H1 (cell line): ENCODE data around the gene ENPEP. TPM values are rescaled to one million over a fixed set of nuclear protein-coding genes. Genes with fewer than 3 reads are reported as not detected.

Experiments used
- CTCF ChIA-PET: fragments of 300-600 bp; sonication (Branson Sonifier 250); formaldehyde crosslinking; loops from one replicate; lab custom pipeline; 2021; ENCODE audit not compliant: partially characterized antibody; lab: Charles Lee
- POLR2A ChIA-PET: fragments of 300-600 bp; sonication (Branson Sonifier 250); formaldehyde crosslinking; loops from one replicate; lab custom pipeline; 2021; ENCODE audit warnings: inconsistent platforms; ENCODE audit not compliant: partially characterized antibody; lab: Charles Lee
- DNase-seq, 2 experiments: peaks; one replicate each; pipeline versions ENCODE4 v3.0.0 to v3.0.0-alpha.2; 2010 to 2022; ENCODE audit warnings: low spot score in 2 of 2, low read depth in 1 of 2, mixed read lengths in 1 of 2
- FAIRE-seq: peaks from 2 replicates; lab custom pipeline; 2011; peaks lifted over from hg19 to GRCh38; lab: Jason Lieb, UNC
- H2AFZ ChIP-seq: 2 replicates; pipeline ENCODE4 v1.8.1; 2012; ENCODE audit warnings: low read length, inconsistent platforms
- H2AK5ac ChIP-seq: 2 replicates; pipeline ENCODE4 v1.6.1; 2013; ENCODE audit warnings: low read depth, low read length
- H2BK120ac ChIP-seq: replicated peaks from 2 replicates; pipeline ENCODE3; 2013; ENCODE audit warnings: low read depth, low read length, inconsistent platforms
- H2BK12ac ChIP-seq: 2 replicates; pipeline ENCODE4 v1.6.1; 2013; ENCODE audit warnings: low read depth, low read length
- H2BK15ac ChIP-seq: 2 replicates; pipeline ENCODE4 v1.6.1; 2013; ENCODE audit warnings: low read length
- H2BK20ac ChIP-seq: 2 replicates; pipeline ENCODE4 v1.6.1; 2013; ENCODE audit warnings: low read length
- H2BK5ac ChIP-seq: 2 replicates; pipeline ENCODE4 v1.6.1; 2013; ENCODE audit warnings: low read depth, low read length
- H3K14ac ChIP-seq: 2 replicates; pipeline ENCODE4 v1.6.1; 2013; ENCODE audit warnings: inconsistent platforms; ENCODE audit not compliant: insufficient read length
- H3K18ac ChIP-seq: 2 replicates; pipeline ENCODE4 v1.6.1; 2013; ENCODE audit warnings: low read length; ENCODE audit errors: extremely low read depth
- H3K23ac ChIP-seq: 2 replicates; pipeline ENCODE4 v1.6.1; 2013; ENCODE audit warnings: inconsistent platforms; ENCODE audit not compliant: insufficient read length
- H3K23me2 ChIP-seq: 2 replicates; pipeline ENCODE4 v1.6.1; 2013; ENCODE audit warnings: low read depth, low read length
- H3K27ac ChIP-seq: 2 replicates; pipeline ENCODE4 v1.6.1; 2011; ENCODE audit warnings: low read depth, low read length, inconsistent platforms
- H3K27me3 ChIP-seq, 4 experiments: replicated peaks in 1 of 4; 1 replicate in 1 of 4; 2 replicates in 3 of 4; pipeline versions ENCODE4 v1.6.1 to v1.8.1; 2011 to 2013; ENCODE audit warnings: low read length in 3 of 4, mild to moderate bottlenecking in 3 of 4, inconsistent platforms in 2 of 4, mixed read lengths in 2 of 4, moderate library complexity in 1 of 4; ENCODE audit not compliant: control insufficient read depth in 3 of 4, insufficient read depth in 3 of 4; ENCODE audit errors: extremely low read depth in 1 of 4
- H3K36me3 ChIP-seq, 4 experiments: 2 replicates each; pipeline versions ENCODE4 v1.6.1 to v1.8.1; 2011 to 2013; ENCODE audit warnings: mild to moderate bottlenecking in 4 of 4, low read length in 3 of 4, moderate library complexity in 2 of 4, control low read depth in 1 of 4, inconsistent platforms in 1 of 4; ENCODE audit not compliant: insufficient read depth in 4 of 4, control insufficient read depth in 2 of 4
- H3K4ac ChIP-seq: replicated peaks from 2 replicates; pipeline ENCODE3; 2013; ENCODE audit warnings: low read length, low read depth, mixed read lengths, inconsistent platforms; ENCODE audit not compliant: insufficient read length
- H3K4me1 ChIP-seq, 4 experiments: replicated peaks in 1 of 4; 1 replicate in 1 of 4; 2 replicates in 3 of 4; pipeline versions ENCODE4 v1.6.1 to v1.8.1; 2011 to 2013; ENCODE audit warnings: low read length in 3 of 4, inconsistent platforms in 2 of 4, mixed read lengths in 1 of 4; ENCODE audit not compliant: insufficient read depth in 4 of 4, control insufficient read depth in 3 of 4
- H3K4me2 ChIP-seq, 2 experiments: 2 replicates each; pipeline versions ENCODE4 v1.6.1 to v1.8.1; 2011 to 2013; ENCODE audit warnings: low read depth in 2 of 2, low read length in 2 of 2, control low read depth in 1 of 2, inconsistent platforms in 1 of 2, mild to moderate bottlenecking in 1 of 2; ENCODE audit not compliant: insufficient read depth in 1 of 2
- H3K4me3 ChIP-seq, 4 experiments: fragments of 200-600, 300-600 bp in 1 of 4; sonication (generic), shearing (Covaris generic), sonication (Bioruptor Twin) in 1 of 4; 2 replicates each; pipeline versions ENCODE4 v1.5.1 to v1.8.1; 2011 to 2016; ENCODE audit warnings: low read length in 4 of 4, low read depth in 3 of 4, control low read depth in 2 of 4, inconsistent platforms in 2 of 4, mild to moderate bottlenecking in 2 of 4, mixed read lengths in 1 of 4, moderate library complexity in 1 of 4; ENCODE audit not compliant: insufficient read depth in 2 of 4; ENCODE audit errors: extremely low read depth in 1 of 4
- H3K56ac ChIP-seq: replicated peaks from 2 replicates; pipeline ENCODE3; 2013; ENCODE audit warnings: low read depth, mild to moderate bottlenecking, mixed read lengths, low read length, inconsistent platforms; ENCODE audit not compliant: insufficient read length
- H3K79me1 ChIP-seq: 2 replicates; pipeline ENCODE4 v1.6.1; 2013; ENCODE audit warnings: low read depth, low read length, control low read depth
- H3K79me2 ChIP-seq, 2 experiments: 2 replicates each; pipeline versions ENCODE4 v1.6.1 to v1.8.1; 2012 to 2013; ENCODE audit warnings: low read length in 2 of 2, mild to moderate bottlenecking in 2 of 2, inconsistent platforms in 1 of 2; ENCODE audit not compliant: insufficient read depth in 2 of 2, control insufficient read depth in 1 of 2
- H3K9ac ChIP-seq, 4 experiments: replicated peaks in 1 of 4; 1 replicate in 1 of 4; 2 replicates in 3 of 4; pipeline versions ENCODE4 v1.6.1 to v1.8.1; 2011 to 2013; ENCODE audit warnings: low read depth in 3 of 4, low read length in 3 of 4, control low read depth in 2 of 4, mild to moderate bottlenecking in 2 of 4, moderate library complexity in 2 of 4, inconsistent platforms in 1 of 4; ENCODE audit errors: extremely low read depth in 1 of 4
- H3K9me3 ChIP-seq, 2 experiments: 2 replicates each; pipeline versions ENCODE4 v1.6.1 to v1.8.1; 2012 to 2013; ENCODE audit warnings: mild to moderate bottlenecking in 2 of 2, moderate library complexity in 2 of 2, control low read depth in 1 of 2, inconsistent platforms in 1 of 2, low read depth in 1 of 2, low read length in 1 of 2, mixed read lengths in 1 of 2; ENCODE audit not compliant: insufficient read depth in 2 of 2
- H4K20me1 ChIP-seq, 2 experiments: replicated peaks in 1 of 2; 2 replicates each; pipeline versions ENCODE3 to v1.8.1; 2011 to 2013; ENCODE audit warnings: inconsistent platforms in 2 of 2, low read length in 2 of 2, mild to moderate bottlenecking in 1 of 2; ENCODE audit not compliant: insufficient read depth in 2 of 2, control insufficient read depth in 1 of 2
- H4K5ac ChIP-seq: 2 replicates; pipeline ENCODE4 v1.6.1; 2013; ENCODE audit warnings: low read length, low read depth, mixed read lengths, inconsistent platforms; ENCODE audit not compliant: insufficient read length
- H4K8ac ChIP-seq: 2 replicates; pipeline ENCODE4 v1.8.0; 2013; ENCODE audit warnings: mild to moderate bottlenecking, moderate library complexity, low read length, inconsistent platforms; ENCODE audit not compliant: insufficient read depth; ENCODE audit errors: extremely low read depth
- H4K91ac ChIP-seq: replicated peaks from 2 replicates; pipeline ENCODE3; 2013; ENCODE audit warnings: low read length, mixed read lengths, inconsistent platforms; ENCODE audit not compliant: insufficient read length
- CTBP2 ChIP-seq: IDR thresholded peaks from 2 replicates; pipeline ENCODE4 v1.7.0; 2011; ENCODE audit warnings: borderline replicate concordance, mild to moderate bottlenecking, moderate library complexity, mixed read lengths, low read length; ENCODE audit not compliant: insufficient read depth, insufficient read length
- HDAC6 ChIP-seq: IDR thresholded peaks from one replicate; pipeline ENCODE4 v1.7.1; 2012; ENCODE audit warnings: low read depth, mild to moderate bottlenecking, inconsistent platforms, low read length, moderate library complexity
- KDM1A ChIP-seq: fragments of 200-600, 300-600 bp; sonication (generic); IDR thresholded peaks from 2 replicates; pipeline ENCODE4 v1.7.1; 2016; ENCODE audit warnings: mild to moderate bottlenecking, low read length, borderline replicate concordance
- KDM5A ChIP-seq: fragments of 200-600 bp; IDR thresholded peaks from 2 replicates; pipeline ENCODE4 v1.7.1; 2012; ENCODE audit warnings: mild to moderate bottlenecking, low read length, inconsistent platforms, mixed read lengths
- POLR2AphosphoS5 ChIP-seq: IDR thresholded peaks from 2 replicates; pipeline ENCODE4 v1.6.1; 2011; ENCODE audit warnings: low read depth, low read length
- SP1 ChIP-seq: IDR thresholded peaks from 2 replicates; pipeline ENCODE4 v1.6.1; 2011; ENCODE audit warnings: low read depth, low read length
- TAF7 ChIP-seq: optimal IDR thresholded peaks from 2 replicates; pipeline ENCODE3; 2011; ENCODE audit warnings: low read depth, mild to moderate bottlenecking, inconsistent platforms, low read length, moderate library complexity, borderline replicate concordance
- TCF12 ChIP-seq: IDR thresholded peaks from 2 replicates; pipeline ENCODE4 v1.6.1; 2011; ENCODE audit warnings: low read depth, mild to moderate bottlenecking, low read length
- WGBS, 2 experiments: shearing (Covaris generic) in 1 of 2; methylation state at CpG; one replicate each; pipeline versions ENCODE4 v1.1.6 to v1.1.7; 2013 to 2015; ENCODE audit warnings: low lambda C conversion rate in 2 of 2, mixed read lengths in 2 of 2, inconsistent platforms in 1 of 2, low coverage in 1 of 2, missing lambda C conversion rate in 1 of 2; ENCODE audit not compliant: insufficient replicate concordance in 2 of 2, insufficient coverage in 1 of 2, insufficient read length in 1 of 2; ENCODE audit errors: extremely low coverage in 1 of 2, missing lambda C conversion rate in 1 of 2; 5-methylcytosine and 5-hydroxymethylcytosine counted together
- polyA plus RNA-seq, 7 experiments: library from polyadenylated mRNA; depleted of rRNA in 3 of 7; stranded (reverse) in 5 of 7; unstranded in 2 of 7; fragments of >200 nt in 5 of 7; fragments of 200-250 nt in 2 of 7; gene quantifications; 1 replicate in 5 of 7; 2 replicates in 1 of 7; 4 replicates in 1 of 7; pipeline versions ENCODE4 v1.2.1 to v1.2.3, GENCODE V29; 2011 to 2013; ENCODE audit warnings: missing spikeins in 2 of 7, mixed read lengths in 2 of 7
- total RNA-seq: library from RNA; stranded (reverse); fragmentation: NEBNext Ultra II Directional; extraction: Animal tissue kit (Norgen Biotek cat#: 25700); gene quantifications from 2 replicates; pipeline ENCODE4 v1.2.1, GENCODE V29; 2021
- TF ChIP-seq, protein P1 (sequence below): IDR thresholded peaks from 2 replicates; pipeline ENCODE4 v1.6.1; 2011; ENCODE audit warnings: low read length, improper control_type of control experiment
- TF ChIP-seq, protein P2 (sequence below): IDR thresholded peaks from 2 replicates; pipeline ENCODE4 v1.6.1; 2011; ENCODE audit warnings: low read depth, mild to moderate bottlenecking, low read length; ENCODE audit not compliant: insufficient read depth

Gene ENPEP
- total and polyA plus RNA-seq, 2 of the 8 experiments (the other 6 are each of a cell fraction or from before 2014, with no cell fraction given) = 0.09 to 0.61 TPM

DNA sequence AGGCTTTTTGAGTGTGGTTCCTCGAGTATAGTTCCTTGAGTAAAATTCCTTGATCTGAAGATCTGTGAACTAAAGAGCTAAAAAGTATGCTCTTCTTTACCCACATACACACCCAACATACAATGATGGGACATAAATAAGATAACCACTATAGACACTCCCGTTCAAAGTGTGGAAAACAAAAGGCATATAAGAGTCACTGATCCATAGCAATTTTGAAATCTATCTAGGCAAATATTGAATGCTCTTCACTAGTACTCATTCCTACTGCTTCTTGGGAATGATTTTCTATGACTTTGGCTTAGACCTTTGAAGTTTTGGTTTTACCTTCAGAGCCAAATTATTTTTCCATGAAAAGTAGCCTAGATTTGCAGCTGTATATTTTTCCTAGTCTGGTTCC is 120.5 kb downstream of the ENPEP start:
- CTCF ChIA-PET = interaction anchor here (0.5 to 1.7 kb wide), 3 partner anchors 10 to 707 kb away, joined by 3 to 8 read pairs (median 3); no protein-coding TSS in a partner anchor
- FAIRE-seq = no peak

More for the DNA sequence above, 120.5 kb downstream of the ENPEP start:
- Histone ChIP-seq H2BK5ac (no peak overlapping the region), H2BK15ac (no peak overlapping the region), H3K4me3 (no peak overlapping the region), H3K23ac (no peak overlapping the region), H3K4ac (no peak overlapping the region), H2BK20ac (no peak overlapping the region), H4K5ac (no peak overlapping the region), H4K91ac (no peak overlapping the region), H2AFZ (no peak overlapping the region), H3K4me1 (no peaks in the 10 kb centered on the region), H3K4me2 (no peak overlapping the region), H4K8ac (no peak overlapping the region), H3K56ac (no peak overlapping the region), H3K36me3 (no peaks in the 10 kb centered on the region), H2AK5ac (no peak overlapping the region), H3K79me1 (no peaks in the 10 kb centered on the region), H3K27me3 (no peaks in the 10 kb centered on the region), H3K27ac (no peak overlapping the region), H2BK120ac (no peak overlapping the region), H3K9me3 (no peaks in the 10 kb centered on the region), H3K23me2 (no peaks in the 10 kb centered on the region), H2BK12ac (no peak overlapping the region), H4K20me1 (no peaks in the 10 kb centered on the region), H3K9ac (no peak overlapping the region), H3K79me2 (no peaks in the 10 kb centered on the region), H3K18ac (no peak overlapping the region), H3K14ac (no peak overlapping the region)
- no peak for DNase-seq
- POLR2A ChIA-PET = no interaction called here
- TF ChIP-seq, protein P1, sequence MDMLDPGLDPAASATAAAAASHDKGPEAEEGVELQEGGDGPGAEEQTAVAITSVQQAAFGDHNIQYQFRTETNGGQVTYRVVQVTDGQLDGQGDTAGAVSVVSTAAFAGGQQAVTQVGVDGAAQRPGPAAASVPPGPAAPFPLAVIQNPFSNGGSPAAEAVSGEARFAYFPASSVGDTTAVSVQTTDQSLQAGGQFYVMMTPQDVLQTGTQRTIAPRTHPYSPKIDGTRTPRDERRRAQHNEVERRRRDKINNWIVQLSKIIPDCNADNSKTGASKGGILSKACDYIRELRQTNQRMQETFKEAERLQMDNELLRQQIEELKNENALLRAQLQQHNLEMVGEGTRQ = no peak
- TF ChIP-seq TCF12 = no peak
- no peak for TF ChIP-seq HDAC6
- no peak for TF ChIP-seq KDM1A
- no peak for TF ChIP-seq POLR2AphosphoS5
- no peak for TF ChIP-seq TAF7
- no peak for TF ChIP-seq SP1
- TF ChIP-seq, protein P2, sequence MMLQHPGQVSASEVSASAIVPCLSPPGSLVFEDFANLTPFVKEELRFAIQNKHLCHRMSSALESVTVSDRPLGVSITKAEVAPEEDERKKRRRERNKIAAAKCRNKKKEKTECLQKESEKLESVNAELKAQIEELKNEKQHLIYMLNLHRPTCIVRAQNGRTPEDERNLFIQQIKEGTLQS = no peak
- no peak for TF ChIP-seq CTBP2
- no peak for TF ChIP-seq KDM5A
- 94% methylated on average over 2 of the region's 2 CpGs; no CpG with 5 or more reads in 1 of the 2 experiments for WGBS, 2 experiments
